Nasal cavity respiratory epithelium epithelial cell of viscerocranial mucosa (primary cell): ENCODE results near the gene CCNY. TPM values are rescaled to one million over a fixed set of nuclear protein-coding genes. Genes with fewer than 3 reads are reported as not detected.

Source experiments
- total RNA-seq: library from RNA; depleted of rRNA; stranded (reverse); fragments of >200 nt; gene quantifications from 2 replicates; pipeline ENCODE4 v1.2.3, GENCODE V29; 2014

CCNY gene
- total RNA-seq, result 59.4 and 66.3 TPM in 2 replicates

GRCh38 chr10:35336084-35336831 lies at the start of gene CCNY:
Gene CCNY, plus strand, starts transcription at chr10:35336509. Its CDS starts 545 bp downstream, at chr10:35337054.

GRCh38 chr10:35605191-35605590 lies 268.9 kb downstream of the CCNY start, which contains the start of gene GJD4:
Gene GJD4, plus strand, starts transcription at chr10:35605341. Its CDS starts 227 bp downstream, at chr10:35605568.

Other genes starting within 250 kb of the CCNY start
- 28.7 and 56.3 TPM in 2 replicates for gene CUL2, start 246.2 kb upstream of the CCNY start, total RNA-seq
- gene CREM, start 209.7 kb upstream of the CCNY start, total RNA-seq, result 22.8 and 30.8 TPM in 2 replicates